ENCODE measurements around the gene ARID3C. TPM values are rescaled to one million over a fixed set of nuclear protein-coding genes. Genes with fewer than 3 reads are reported as not detected.

Gene ARID3C
- total and polyA plus RNA-seq, 10 of the 15 experiments (the other 5 are each of a cell fraction or from before 2014, with no cell fraction given): not detected

DNA sequence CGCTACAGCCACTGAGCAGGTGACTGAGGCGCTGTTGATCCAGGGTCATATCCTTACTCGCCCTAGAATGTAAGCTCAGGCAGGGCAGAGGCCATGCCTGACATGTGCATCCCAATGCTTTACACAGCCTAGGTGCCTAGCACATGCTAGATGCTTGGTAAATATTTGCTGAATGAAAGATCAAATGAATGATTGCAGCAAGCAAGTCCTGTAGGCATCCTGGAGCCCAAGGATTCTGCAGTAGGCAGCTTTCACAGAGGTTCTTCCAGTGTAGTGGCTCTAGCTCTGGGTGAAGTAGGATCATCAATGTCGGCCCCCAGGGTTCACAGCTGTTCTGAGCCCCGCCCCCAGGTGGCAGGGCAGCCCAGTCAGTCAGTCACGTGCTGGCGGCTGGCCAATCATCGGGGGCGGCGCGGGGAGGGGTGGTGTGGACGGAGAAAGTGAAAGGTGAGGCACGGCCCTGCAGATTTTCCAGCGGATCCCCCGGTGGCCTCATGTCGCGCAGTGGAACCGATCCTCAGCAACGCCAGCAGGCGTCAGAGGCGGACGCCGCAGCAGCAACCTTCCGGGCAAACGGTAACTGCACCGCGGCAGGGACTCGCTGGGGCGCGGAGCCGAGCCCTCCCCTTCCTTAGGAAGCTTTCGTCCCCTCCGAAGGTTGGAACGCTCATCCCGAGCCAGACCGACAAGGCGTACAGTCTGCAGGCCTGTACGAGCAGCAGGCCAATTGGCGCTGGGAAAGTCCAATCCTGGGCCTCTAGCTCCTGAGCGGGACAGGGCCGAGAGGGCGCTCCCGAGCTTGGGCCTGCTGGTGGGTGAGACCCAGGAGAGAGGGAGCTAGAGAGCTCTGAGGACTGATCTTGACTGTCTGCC, 17.6 kb upstream of the ARID3C start, which contains the start of gene GALT (continued):
- TF ChIP-seq, protein P1, sequence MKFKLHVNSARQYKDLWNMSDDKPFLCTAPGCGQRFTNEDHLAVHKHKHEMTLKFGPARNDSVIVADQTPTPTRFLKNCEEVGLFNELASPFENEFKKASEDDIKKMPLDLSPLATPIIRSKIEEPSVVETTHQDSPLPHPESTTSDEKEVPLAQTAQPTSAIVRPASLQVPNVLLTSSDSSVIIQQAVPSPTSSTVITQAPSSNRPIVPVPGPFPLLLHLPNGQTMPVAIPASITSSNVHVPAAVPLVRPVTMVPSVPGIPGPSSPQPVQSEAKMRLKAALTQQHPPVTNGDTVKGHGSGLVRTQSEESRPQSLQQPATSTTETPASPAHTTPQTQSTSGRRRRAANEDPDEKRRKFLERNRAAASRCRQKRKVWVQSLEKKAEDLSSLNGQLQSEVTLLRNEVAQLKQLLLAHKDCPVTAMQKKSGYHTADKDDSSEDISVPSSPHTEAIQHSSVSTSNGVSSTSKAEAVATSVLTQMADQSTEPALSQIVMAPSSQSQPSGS (IDR thresholded peaks at IDR 0.05; ENCODE audit: low read length): no peak
- TF ChIP-seq, protein P2, sequence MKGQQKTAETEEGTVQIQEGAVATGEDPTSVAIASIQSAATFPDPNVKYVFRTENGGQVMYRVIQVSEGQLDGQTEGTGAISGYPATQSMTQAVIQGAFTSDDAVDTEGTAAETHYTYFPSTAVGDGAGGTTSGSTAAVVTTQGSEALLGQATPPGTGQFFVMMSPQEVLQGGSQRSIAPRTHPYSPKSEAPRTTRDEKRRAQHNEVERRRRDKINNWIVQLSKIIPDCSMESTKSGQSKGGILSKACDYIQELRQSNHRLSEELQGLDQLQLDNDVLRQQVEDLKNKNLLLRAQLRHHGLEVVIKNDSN (IDR thresholded peaks at IDR 0.05; ENCODE audit: borderline replicate concordance, extremely low read length, insufficient read depth, low read depth, low read length): peak; percentile 99
- 0 out of 2 replicates have a peak, but pooled peaks have one; percentile 32 for TF ChIP-seq NR2C1 (IDR thresholded peaks at IDR 0.05)
- TF ChIP-seq, protein P3, sequence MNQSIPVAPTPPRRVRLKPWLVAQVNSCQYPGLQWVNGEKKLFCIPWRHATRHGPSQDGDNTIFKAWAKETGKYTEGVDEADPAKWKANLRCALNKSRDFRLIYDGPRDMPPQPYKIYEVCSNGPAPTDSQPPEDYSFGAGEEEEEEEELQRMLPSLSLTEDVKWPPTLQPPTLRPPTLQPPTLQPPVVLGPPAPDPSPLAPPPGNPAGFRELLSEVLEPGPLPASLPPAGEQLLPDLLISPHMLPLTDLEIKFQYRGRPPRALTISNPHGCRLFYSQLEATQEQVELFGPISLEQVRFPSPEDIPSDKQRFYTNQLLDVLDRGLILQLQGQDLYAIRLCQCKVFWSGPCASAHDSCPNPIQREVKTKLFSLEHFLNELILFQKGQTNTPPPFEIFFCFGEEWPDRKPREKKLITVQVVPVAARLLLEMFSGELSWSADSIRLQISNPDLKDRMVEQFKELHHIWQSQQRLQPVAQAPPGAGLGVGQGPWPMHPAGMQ (IDR thresholded peaks at IDR 0.05; ENCODE audit: borderline replicate concordance): no peak
- TF ChIP-seq TAF1 (IDR thresholded peaks at IDR 0.05; ENCODE audit: borderline replicate concordance, low read depth, low read length): peak; percentile 81
- TF ChIP-seq, protein P4, sequence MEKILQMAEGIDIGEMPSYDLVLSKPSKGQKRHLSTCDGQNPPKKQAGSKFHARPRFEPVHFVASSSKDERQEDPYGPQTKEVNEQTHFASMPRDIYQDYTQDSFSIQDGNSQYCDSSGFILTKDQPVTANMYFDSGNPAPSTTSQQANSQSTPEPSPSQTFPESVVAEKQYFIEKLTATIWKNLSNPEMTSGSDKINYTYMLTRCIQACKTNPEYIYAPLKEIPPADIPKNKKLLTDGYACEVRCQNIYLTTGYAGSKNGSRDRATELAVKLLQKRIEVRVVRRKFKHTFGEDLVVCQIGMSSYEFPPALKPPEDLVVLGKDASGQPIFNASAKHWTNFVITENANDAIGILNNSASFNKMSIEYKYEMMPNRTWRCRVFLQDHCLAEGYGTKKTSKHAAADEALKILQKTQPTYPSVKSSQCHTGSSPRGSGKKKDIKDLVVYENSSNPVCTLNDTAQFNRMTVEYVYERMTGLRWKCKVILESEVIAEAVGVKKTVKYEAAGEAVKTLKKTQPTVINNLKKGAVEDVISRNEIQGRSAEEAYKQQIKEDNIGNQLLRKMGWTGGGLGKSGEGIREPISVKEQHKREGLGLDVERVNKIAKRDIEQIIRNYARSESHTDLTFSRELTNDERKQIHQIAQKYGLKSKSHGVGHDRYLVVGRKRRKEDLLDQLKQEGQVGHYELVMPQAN (conservative IDR thresholded peaks at IDR 0.05): peak; percentile 30
- no peak for TF ChIP-seq SRF (IDR thresholded peaks at IDR 0.05; ENCODE audit: low read depth in 2 of 2, low read length in 2 of 2)
- TF ChIP-seq, protein P5, sequence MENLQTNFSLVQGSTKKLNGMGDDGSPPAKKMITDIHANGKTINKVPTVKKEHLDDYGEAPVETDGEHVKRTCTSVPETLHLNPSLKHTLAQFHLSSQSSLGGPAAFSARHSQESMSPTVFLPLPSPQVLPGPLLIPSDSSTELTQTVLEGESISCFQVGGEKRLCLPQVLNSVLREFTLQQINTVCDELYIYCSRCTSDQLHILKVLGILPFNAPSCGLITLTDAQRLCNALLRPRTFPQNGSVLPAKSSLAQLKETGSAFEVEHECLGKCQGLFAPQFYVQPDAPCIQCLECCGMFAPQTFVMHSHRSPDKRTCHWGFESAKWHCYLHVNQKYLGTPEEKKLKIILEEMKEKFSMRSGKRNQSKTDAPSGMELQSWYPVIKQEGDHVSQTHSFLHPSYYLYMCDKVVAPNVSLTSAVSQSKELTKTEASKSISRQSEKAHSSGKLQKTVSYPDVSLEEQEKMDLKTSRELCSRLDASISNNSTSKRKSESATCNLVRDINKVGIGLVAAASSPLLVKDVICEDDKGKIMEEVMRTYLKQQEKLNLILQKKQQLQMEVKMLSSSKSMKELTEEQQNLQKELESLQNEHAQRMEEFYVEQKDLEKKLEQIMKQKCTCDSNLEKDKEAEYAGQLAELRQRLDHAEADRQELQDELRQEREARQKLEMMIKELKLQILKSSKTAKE (IDR thresholded peaks at IDR 0.05; ENCODE audit: low read depth, poor library complexity, severe bottlenecking): no peak
- no peak for TF ChIP-seq RCOR1 (conservative IDR thresholded peaks at IDR 0.05; ENCODE audit: low read depth, low read length)
- no peak for TF ChIP-seq GABPA (IDR thresholded peaks at IDR 0.05; ENCODE audit: low read depth)
- TF ChIP-seq LARP7 (IDR thresholded peaks at IDR 0.05): 0 out of 2 replicates have a peak, but pooled peaks have one; percentile 48
- TF ChIP-seq, protein P6, sequence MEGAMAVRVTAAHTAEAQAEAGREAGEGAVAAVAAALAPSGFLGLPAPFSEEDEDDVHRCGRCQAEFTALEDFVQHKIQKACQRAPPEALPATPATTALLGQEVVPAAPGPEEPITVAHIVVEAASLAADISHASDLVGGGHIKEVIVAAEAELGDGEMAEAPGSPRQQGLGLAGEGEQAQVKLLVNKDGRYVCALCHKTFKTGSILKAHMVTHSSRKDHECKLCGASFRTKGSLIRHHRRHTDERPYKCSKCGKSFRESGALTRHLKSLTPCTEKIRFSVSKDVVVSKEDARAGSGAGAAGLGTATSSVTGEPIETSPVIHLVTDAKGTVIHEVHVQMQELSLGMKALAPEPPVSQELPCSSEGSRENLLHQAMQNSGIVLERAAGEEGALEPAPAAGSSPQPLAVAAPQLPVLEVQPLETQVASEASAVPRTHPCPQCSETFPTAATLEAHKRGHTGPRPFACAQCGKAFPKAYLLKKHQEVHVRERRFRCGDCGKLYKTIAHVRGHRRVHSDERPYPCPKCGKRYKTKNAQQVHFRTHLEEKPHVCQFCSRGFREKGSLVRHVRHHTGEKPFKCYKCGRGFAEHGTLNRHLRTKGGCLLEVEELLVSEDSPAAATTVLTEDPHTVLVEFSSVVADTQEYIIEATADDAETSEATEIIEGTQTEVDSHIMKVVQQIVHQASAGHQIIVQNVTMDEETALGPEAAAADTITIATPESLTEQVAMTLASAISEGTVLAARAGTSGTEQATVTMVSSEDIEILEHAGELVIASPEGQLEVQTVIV (IDR thresholded peaks at IDR 0.05; ENCODE audit: borderline replicate concordance, partially characterized antibody): no peak
- 0 out of 2 replicates have a peak, but pooled peaks have one; percentile 76 for TF ChIP-seq TCF3 (IDR thresholded peaks at IDR 0.05; ENCODE audit: borderline replicate concordance, insufficient read depth, low read depth, low read length)
- no peak for TF ChIP-seq STAT3 (IDR thresholded peaks at IDR 0.05; ENCODE audit: low read depth, low read length)
- TF ChIP-seq ZNF274 (IDR thresholded peaks at IDR 0.05; ENCODE audit: insufficient read depth, insufficient read length): no peak
- TF ChIP-seq NFYA (IDR thresholded peaks at IDR 0.05; ENCODE audit: borderline replicate concordance, low read depth, low read length): no peak; the same call in 1 of the 2 replicates
- TF ChIP-seq ETV6 (conservative IDR thresholded peaks at IDR 0.05 in 1 of 2, IDR thresholded peaks at IDR 0.05 in 1 of 2; ENCODE audit: borderline replicate concordance in 1 of 2, low read depth in 1 of 2): no peak
